ENCODE data around the gene PRDM16. TPM values are rescaled to one million over a fixed set of nuclear protein-coding genes. Genes with fewer than 3 reads are reported as not detected.

Gene PRDM16
- total and polyA plus RNA-seq, 2 of the 4 experiments (the other 2 are of a cell fraction), result 0.02 TPM; not detected in 1

DNA sequence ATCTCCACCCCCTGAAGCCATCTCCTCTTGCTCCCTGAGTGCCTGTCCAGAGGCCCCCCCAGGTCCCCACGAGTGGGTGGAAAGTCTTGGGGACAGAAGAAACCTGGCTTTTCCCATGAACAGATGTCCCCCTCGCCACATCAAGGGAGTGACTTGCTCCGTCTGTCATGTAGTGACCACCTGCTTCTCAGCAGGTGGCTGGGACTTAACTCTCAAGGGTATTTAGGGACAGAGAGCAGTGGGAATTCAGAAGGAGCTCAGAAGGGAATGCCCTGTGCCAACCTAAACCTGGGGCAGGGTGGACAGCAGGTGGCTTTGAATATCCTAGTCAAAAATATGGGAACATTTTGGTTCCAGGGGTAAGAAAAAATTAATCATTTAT, 139.8 kb downstream of the PRDM16 start:
- H2BK5ac ChIP-seq (ENCODE audit: low read depth, low read length, poor library complexity, severe bottlenecking), result no peak overlapping the region
- no peaks in the 10 kb centered on the region for H4K20me1 ChIP-seq (ENCODE audit: insufficient read depth, low read length)
- ChIA-PET CTCF (no interaction called here), POLR2A (ENCODE audit: unreplicated experiment) (no interaction called here)
- no peak overlapping the region for H4K91ac ChIP-seq (ENCODE audit: insufficient read depth, low read depth, low read length)
- H2BK15ac ChIP-seq (ENCODE audit: low read depth, low read length), result no peak overlapping the region
- H3K9me1 ChIP-seq (ENCODE audit: insufficient read depth, low read length), result no peaks in the 10 kb centered on the region
- ATAC-seq (ENCODE audit: low read depth), result no peak
- no peak overlapping the region for H3K9ac ChIP-seq (ENCODE audit: low read depth, low read length)
- H3K4me1 ChIP-seq (ENCODE audit: control insufficient read depth, insufficient read depth, low read length), result no peaks in the 10 kb centered on the region
- TF ChIP-seq BHLHE40 (IDR thresholded peaks at IDR 0.05; ENCODE audit: low read depth, low read length) (no peak), MAZ (IDR thresholded peaks at IDR 0.05; ENCODE audit: borderline replicate concordance, low read depth, low read length) (no peak), FOS (IDR thresholded peaks at IDR 0.05; ENCODE audit: low read depth, low read length) (no peak), RCOR1 (IDR thresholded peaks at IDR 0.05; ENCODE audit: insufficient replicate concordance, low read length) (no peak), SMC3 (IDR thresholded peaks at IDR 0.05; ENCODE audit: low read depth, low read length) (no peak), RAD21 (IDR thresholded peaks at IDR 0.05; ENCODE audit: low read length) (no peak), POLR2A (IDR thresholded peaks at IDR 0.05; ENCODE audit: low read depth, low read length) (no peak)
- TF ChIP-seq, protein P1, sequence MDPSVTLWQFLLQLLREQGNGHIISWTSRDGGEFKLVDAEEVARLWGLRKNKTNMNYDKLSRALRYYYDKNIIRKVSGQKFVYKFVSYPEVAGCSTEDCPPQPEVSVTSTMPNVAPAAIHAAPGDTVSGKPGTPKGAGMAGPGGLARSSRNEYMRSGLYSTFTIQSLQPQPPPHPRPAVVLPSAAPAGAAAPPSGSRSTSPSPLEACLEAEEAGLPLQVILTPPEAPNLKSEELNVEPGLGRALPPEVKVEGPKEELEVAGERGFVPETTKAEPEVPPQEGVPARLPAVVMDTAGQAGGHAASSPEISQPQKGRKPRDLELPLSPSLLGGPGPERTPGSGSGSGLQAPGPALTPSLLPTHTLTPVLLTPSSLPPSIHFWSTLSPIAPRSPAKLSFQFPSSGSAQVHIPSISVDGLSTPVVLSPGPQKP (IDR thresholded peaks at IDR 0.05; ENCODE audit: borderline replicate concordance, low read depth, low read length), result no peak
- H2AK5ac ChIP-seq (ENCODE audit: low read depth, low read length), result no peak overlapping the region
- no peak overlapping the region for H3K4ac ChIP-seq (ENCODE audit: low read depth, low read length)
- no peak overlapping the region for H4K5ac ChIP-seq (ENCODE audit: low read depth, low read length)
- intact Hi-C loops (cut with micrococcal nuclease), result no loop called here
- no peak for DNase-seq
- peaks cover 22% of the 10 kb centered on the region for H3K9me3 ChIP-seq (ENCODE audit: control insufficient read depth, insufficient read depth, low read length)
- no peak overlapping the region for H3K27ac ChIP-seq (ENCODE audit: insufficient read depth, low read length)
- H2AK9ac ChIP-seq (replicated peaks; ENCODE audit: low read depth, low read length, poor library complexity), result no peak overlapping the region
- no peak overlapping the region for H2BK20ac ChIP-seq (ENCODE audit: low read depth, low read length)
- no peak overlapping the region for H4K8ac ChIP-seq (ENCODE audit: low read depth in 2 of 2, low read length in 2 of 2)
- no peak overlapping the region for H3K4me2 ChIP-seq (ENCODE audit: low read depth, low read length)
- in situ Hi-C loops (cut with MboI; ENCODE audit: low sequenced_read_pairs), result no loop called here
- no peak overlapping the region for H3K4me3 ChIP-seq (ENCODE audit: insufficient read depth, low read depth, low read length)
- H2BK120ac ChIP-seq (ENCODE audit: low read depth, low read length), result no peak overlapping the region
- H3K27me3 ChIP-seq (ENCODE audit: control insufficient read depth, insufficient read depth, low read length), result no peaks in the 10 kb centered on the region
- H3K23ac ChIP-seq (ENCODE audit: low read depth, low read length), result no peak overlapping the region
- H3K18ac ChIP-seq (ENCODE audit: low read depth, low read length), result no peak overlapping the region
- WGBS, 2 experiments (ENCODE audit: extremely low coverage in 2 of 2, insufficient read length in 1 of 2), result no CpG with 5 or more reads among the region's 3 CpGs
- no TSS peak for BruUV-seq (replicated peaks)
- dilution Hi-C loops (cut with HindIII; ENCODE audit: low sequenced_read_pairs, unreplicated experiment), result no loop called here
- no peaks in the 10 kb centered on the region for H3K79me1 ChIP-seq (ENCODE audit: low read depth in 1 of 2, low read length in 2 of 2)
- no peaks in the 10 kb centered on the region for H3K36me3 ChIP-seq (ENCODE audit: control insufficient read depth, insufficient read depth, low read length)
- no peak overlapping the region for H3K56ac ChIP-seq (ENCODE audit: extremely low read depth, insufficient read depth, low read length)
- H3K14ac ChIP-seq (replicated peaks; ENCODE audit: low read depth, low read length), result no peak overlapping the region
- H2AFZ ChIP-seq (replicated peaks; ENCODE audit: low read length, poor library complexity), result no peak overlapping the region
